ENCODE results near the gene PPP1R12B. TPM values are rescaled to one million over a fixed set of nuclear protein-coding genes. Genes with fewer than 3 reads are reported as not detected.
"Not testable (repeated sequence)": the region's sequence is repeated elsewhere in the genome, so short reads cannot be mapped to it uniquely, and the experiment has no call there.

The PPP1R12B gene
- total RNA-seq, 1 donor from 2014 or later, result 636 TPM

DNA sequence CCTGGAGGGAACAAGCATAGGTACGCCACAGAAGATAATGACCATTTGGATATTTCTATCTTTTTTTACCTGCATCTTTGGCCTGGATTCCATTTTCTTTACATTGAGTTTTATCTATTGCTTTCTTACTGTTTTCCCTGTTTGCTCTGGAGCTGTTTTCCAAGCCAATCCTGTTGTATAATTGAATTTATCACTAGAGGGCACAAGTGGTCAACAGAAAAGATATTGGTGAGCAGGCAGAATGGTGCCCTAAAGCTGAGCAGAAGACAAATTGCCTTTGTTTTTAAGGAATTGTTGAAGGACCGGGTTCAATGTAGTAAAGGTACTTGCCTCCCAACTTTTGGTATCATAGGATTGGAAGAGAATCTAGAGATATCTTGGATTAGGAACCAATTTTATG is 152.8 kb downstream of the PPP1R12B start:
- DNase-seq, result no peak
- no peak for ATAC-seq (ENCODE audit: poor library complexity)
- intact Hi-C loops (cut with DNase I), result no loop called here

DNA sequence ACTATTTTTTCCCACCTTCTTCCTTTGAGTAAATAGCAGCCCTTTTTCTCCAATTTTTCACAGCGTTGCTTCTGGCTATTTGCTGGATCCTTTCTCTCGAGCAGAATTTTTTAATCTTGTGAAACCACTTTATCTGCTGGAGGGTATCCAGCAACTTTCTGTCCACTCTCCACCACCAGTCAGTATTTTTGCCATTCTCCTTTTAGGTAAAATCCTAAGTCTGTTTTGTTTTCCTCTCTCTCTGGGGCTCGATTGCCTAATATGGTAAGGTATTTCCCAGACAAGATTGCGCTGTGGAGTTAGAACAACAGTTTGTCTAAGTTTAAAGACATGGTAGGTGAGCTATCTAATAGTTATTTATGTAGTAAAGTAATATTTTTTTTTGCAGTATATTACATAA is 156.9 kb downstream of the PPP1R12B start:
- DNase-seq, result no peak
- intact Hi-C loops (cut with DNase I), result no loop called here
- peak; percentile 45 for ATAC-seq (ENCODE audit: poor library complexity)

DNA sequence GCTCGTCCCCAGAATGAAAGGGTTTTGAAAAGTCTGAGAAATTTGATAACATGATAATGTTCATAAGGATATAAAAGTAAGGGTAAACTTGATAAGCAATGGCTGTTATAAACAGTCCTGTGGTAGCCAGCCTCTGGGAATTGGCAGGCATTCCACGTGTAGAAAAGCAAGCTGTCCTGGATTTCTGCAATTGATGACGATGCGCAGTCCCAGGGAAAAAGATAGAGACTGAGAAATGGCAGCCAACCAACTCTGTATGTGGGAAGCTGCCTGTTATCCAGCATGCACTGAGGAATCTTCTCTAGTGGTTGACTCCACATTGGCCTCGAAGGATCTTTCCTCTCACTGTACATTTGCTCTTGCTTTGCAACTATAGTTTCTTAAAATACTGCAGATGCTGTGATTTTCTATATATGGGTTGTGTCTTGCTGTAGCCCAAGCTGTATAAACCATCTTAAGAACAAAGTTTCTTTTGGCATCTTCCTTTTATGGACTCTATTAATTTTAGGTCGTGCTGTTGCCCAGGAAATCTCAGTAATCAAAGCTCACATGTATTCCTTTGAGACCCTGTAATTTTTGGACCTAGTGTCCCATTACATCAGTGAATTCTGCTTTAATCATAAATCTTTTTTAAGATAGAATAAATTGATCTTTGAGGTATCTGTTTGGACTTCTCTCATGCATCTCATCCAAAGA is 157.5 kb downstream of the PPP1R12B start:
- ATAC-seq (ENCODE audit: poor library complexity), result peak; percentile 65

DNA sequence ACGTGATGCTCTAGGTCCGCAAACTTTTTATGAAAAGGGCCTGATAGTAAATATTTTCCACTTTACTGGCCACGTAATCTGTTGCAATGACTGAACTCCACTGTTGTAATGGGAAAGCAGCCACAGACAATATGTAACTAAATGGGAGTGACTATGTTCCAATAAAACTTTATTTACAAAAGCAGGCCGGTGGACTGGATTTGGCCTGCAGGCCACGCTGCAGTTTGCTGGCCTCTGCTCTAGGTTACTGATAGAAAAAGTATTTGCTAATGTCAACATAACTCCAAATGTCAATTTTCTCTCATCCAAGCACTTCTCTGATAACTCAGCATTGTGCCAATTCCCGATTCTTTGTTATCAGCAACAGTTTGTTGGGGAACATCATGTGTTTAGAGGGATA is 160.4 kb downstream of the PPP1R12B start:
- intact Hi-C loops (cut with DNase I); DNase-seq: not testable (repeated sequence)

More for the DNA sequence above, 157.5 kb downstream of the PPP1R12B start:
- intact Hi-C loops (cut with DNase I), result not testable (repeated sequence)
- DNase-seq, result peak; percentile 47

DNA sequence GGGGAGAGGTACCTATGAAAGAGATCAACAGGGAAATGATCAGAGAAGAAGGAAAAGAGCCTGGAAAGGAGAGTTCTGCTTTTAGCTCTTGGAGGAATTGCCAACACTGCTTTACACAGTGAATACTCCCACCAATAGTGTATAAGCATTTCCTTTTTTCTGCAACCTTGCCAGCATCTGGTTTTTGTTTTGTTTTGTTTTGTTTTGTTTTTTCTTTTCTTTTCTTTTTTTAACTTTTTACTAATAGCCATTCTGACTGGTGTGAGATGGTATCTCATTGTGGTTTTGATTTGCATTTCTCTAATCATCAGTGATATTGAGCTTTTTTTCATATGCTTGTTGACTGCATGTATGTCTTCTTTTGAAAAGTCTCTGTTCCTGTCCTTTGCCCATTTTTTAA is 165.4 kb downstream of the PPP1R12B start:
- ATAC-seq (ENCODE audit: poor library complexity); DNase-seq; intact Hi-C loops (cut with DNase I): not testable (repeated sequence)

More for the DNA sequence above, 160.4 kb downstream of the PPP1R12B start:
- not testable (repeated sequence) for ATAC-seq (ENCODE audit: poor library complexity)

DNA sequence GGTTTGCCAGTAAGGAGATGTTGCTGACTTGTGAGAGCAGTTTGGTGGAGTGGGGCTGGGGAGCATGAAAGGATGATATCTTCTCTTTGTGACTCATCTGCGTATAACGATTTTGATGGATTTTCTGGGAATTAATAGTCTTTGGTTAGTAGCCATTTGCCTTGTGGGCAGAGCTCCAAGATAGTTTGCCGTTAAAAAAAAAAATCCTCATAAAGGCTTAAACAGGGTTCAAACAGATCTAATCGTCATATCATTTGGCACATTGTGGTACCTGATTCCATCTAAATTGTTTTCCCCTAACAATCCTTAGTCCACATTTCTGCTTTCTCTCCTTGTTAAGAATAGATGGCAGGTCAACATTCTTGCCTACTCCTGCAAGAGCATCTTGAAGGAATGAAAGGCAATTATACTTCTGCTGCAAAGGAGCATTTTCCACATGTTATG is 168.0 kb downstream of the PPP1R12B start:
- intact Hi-C loops (cut with DNase I), result no loop called here

DNA sequence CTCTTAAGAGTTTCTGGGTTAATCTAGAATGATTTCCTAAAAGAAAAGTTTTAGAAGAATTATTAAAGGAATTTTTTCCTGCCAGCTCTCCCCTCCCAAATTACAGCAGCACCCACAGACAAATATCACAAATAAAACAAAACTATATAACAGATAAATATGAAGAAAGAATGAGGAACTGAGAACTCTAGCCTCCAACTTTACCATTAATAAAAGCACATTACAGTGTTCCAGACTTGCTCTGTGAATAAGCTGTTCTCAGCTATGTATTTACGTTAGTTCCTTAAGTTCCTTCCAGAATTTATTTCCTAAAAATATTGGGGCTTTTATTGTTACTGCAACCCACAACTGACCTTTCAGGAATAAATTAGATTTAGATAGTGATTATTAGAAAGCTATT is 168.6 kb downstream of the PPP1R12B start:
- intact Hi-C loops (cut with DNase I); DNase-seq; ATAC-seq (ENCODE audit: poor library complexity): not testable (repeated sequence)

More for the DNA sequence above, 168.0 kb downstream of the PPP1R12B start:
- DNase-seq, result no peak
- no peak for ATAC-seq (ENCODE audit: poor library complexity)

DNA sequence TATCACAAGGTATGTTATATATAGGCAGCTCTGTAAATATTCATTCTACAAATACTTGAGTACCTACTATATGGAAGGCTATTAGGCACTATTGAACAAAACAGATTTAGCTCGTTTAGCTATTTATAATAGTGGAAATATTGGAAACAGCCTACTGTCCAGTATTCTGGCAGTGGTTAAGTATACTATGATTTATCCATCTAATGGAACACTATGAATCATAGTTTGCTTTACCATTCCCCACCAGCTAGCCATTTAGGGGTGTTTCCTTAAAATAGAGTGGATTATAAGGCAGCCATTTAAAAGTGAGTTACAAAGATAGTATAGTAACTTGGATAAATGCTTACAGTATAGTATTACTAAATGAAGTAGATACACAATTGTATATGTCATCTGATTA is 169.7 kb downstream of the PPP1R12B start:
- intact Hi-C loops (cut with DNase I); DNase-seq; ATAC-seq (ENCODE audit: poor library complexity): not testable (repeated sequence)

DNA sequence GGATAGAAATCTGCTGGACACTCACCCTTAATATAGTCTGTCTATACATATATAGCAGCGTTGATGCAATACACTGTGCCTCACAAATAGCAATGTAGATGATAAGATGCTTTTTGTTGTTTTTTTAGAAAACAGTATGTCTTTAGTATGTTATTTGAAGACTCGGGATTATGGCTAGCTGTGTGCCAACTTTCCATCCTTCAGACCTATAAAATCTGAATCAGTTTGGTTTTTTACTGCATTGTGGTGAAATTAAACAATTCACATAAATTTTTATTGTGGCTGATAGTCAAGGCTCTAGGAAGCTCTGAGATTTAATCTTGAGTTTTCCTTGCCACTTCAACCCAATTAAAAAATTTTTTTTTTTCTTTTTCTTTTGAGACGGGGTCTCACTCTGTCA is 170.4 kb downstream of the PPP1R12B start:
- intact Hi-C loops (cut with DNase I); ATAC-seq (ENCODE audit: poor library complexity); DNase-seq: not testable (repeated sequence)

DNA sequence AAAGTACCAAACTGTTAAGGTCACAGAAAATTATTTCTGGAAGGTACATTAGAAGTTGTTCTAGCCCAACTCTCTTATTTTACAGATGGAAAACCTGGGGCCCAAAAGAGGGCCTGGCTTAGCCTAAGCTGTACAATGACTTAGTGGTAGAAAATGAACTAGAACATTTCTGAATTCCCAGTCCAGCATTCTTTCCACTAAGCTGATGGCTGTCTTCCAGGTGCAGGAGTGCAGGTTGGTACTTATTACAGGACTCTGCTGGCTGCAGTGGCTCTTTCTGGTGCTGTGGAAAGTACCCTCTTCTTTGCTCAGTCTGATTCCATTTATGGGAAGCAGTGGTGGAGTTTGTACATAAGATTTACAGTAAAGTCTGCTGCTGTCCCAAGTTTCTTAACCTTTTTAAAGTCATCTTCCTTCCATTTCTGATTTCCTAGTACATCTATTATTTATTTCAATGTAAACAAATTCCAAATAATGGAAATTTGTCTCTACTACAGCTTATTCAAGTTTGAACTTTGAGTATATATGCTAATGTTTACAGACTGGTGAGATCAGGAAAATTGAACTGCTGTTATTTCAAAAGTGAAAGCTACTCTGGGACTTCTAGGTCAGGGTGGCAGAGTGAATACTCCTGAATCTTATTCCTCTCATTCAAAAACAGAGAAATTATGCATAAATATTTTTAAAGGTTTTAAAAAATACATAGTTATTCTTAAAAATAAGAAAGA is 171.8 kb downstream of the PPP1R12B start:
- intact Hi-C loops (cut with DNase I), result not testable (repeated sequence)
- ATAC-seq (ENCODE audit: poor library complexity), result peak; percentile 78

DNA sequence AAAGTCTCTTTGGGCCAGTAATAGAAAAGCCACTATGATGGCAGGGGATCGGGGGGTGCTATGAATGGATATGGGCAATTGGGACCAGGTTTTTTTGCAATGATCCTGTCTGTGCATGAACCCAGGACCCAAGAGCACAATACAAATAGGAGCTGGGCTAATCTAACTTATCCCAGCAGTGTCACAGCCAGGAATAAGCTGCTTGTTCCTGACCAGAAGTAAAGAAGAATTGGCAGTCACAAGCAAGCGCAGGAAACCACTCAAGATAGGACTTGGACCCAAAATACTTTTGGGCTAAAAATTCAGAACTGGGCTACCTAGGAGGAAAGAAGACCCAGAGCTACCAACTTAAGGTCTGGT is 172.3 kb downstream of the PPP1R12B start:
- DNase-seq; intact Hi-C loops (cut with DNase I); ATAC-seq (ENCODE audit: poor library complexity): not testable (repeated sequence)

More for the DNA sequence above, 171.8 kb downstream of the PPP1R12B start:
- DNase-seq, result not testable (repeated sequence)

DNA sequence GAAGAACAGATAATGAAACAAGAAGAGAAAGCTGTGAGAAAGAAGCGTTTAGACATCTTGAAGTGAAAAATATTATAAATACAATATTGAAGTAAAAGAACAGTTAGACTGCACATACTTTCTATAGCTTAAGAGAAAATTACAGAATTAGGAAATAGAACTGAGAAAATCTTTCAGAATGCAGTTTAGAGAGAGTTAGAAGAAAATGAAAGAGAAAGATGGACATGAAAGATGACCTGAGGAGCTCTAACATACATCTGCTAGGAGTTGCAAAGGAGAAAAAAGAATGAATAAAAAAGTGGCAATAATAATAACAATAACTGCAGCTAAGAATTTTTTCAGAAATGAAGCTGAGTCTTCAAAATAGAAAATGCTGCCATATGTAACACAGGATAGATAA is 173.0 kb downstream of the PPP1R12B start:
- DNase-seq; ATAC-seq (ENCODE audit: poor library complexity); intact Hi-C loops (cut with DNase I): not testable (repeated sequence)

DNA sequence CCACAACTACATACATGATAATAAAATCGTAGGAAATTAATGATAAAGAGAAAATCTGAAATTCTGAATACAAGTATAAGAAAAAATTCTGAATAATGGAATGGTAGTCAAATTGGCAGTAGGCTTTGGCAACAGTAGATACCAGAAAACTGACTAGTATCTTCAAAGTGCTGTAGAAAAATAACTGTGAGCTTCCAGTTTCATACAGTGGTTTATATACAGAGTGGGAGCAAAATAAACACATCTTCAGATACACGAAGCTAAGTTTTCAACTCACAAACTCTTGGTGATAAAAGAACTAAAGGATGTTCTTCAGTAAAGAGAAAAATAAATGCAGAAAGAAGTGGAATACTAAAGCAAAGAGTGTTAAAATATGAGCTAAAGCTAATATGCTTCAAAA is 173.4 kb downstream of the PPP1R12B start:
- intact Hi-C loops (cut with DNase I), result no loop called here
- DNase-seq (no peak), ATAC-seq (ENCODE audit: poor library complexity) (no peak)

DNA sequence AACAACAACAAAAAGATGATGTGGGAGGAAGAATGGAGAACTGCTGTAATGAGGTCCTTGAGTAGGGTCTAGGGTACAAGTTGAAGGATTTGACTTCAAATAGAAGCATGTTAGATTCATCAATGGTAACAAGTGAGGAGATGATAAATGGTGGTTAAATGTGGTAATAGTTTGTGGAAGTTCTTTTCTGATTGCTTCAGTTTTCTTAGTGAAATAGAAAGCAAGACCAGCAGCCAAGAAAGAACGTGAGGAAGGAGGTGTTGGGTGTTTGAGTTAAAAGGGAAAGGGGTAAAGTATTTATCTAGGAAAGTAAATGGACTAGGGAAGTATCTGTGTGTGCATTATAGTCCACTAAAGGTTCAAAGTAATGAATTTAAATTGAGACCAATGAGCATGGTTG is 177.6 kb downstream of the PPP1R12B start:
- ATAC-seq (ENCODE audit: poor library complexity); intact Hi-C loops (cut with DNase I); DNase-seq: not testable (repeated sequence)

DNA sequence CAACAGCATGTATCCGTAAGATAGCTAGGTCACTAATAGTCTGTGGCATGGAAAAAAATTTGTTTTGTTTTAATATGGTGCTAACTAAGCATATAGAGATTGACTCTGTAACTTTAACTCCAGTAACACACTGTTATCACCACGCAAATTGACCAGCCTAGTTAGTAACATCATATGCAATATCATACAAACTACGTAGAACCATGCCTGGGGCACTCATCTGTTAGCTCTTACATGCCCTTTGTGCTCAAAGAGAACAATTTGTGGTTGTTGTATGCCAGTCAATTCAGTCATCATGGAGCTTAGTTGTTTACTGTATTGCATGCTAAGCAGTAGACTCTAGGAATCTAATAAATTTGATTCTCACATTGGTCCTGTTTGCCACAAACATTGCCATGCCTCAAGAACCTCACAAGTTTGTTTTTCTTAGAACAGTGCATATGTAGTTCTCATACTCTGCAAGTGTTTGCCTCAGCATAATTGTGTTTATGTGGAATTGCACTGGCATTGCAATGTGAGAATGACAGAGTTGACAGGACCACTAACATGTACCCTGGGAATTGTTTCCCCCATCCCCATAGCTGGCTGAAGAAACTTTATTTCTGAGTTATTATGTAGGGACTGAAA is 179.7 kb downstream of the PPP1R12B start:
- intact Hi-C loops (cut with DNase I); DNase-seq; ATAC-seq (ENCODE audit: poor library complexity): not testable (repeated sequence)

DNA sequence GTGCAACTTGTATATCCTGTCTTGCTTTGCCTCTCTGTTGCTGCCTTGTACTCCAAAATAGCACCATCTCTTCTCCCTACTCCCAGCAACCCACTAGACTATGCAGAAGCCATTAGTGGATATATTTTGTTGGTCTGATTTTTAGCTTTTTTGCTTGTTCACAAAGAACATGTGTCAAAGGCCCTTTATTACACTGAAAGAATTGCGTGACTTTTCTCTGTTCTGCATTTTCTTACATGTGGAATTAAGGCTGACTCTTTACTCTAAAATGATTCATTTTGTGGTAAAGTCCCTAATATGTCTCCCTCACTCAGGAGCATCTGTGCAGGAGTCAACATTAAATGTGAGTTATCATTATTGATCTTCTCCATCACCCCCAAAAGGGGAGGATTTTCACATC is 182.2 kb downstream of the PPP1R12B start:
- ATAC-seq (ENCODE audit: poor library complexity); DNase-seq; intact Hi-C loops (cut with DNase I): not testable (repeated sequence)

DNA sequence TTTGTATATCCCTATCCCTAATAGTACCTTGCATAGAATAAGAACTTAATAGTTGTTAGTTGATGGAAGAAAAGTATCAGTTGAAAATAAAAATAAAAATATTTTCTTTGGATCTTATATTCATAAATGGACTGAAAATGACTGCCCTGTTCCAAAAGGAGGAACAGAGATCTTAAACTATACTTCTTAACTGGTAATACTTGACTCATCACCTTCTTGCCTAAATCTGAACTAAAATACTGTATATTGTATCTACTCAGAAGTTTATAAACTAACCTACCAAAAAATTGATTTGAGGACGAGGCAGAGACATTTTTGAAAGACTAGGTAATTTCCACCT is 182.9 kb downstream of the PPP1R12B start:
- no peak for DNase-seq
- ATAC-seq (ENCODE audit: poor library complexity), result no peak
- intact Hi-C loops (cut with DNase I), result no loop called here

DNA sequence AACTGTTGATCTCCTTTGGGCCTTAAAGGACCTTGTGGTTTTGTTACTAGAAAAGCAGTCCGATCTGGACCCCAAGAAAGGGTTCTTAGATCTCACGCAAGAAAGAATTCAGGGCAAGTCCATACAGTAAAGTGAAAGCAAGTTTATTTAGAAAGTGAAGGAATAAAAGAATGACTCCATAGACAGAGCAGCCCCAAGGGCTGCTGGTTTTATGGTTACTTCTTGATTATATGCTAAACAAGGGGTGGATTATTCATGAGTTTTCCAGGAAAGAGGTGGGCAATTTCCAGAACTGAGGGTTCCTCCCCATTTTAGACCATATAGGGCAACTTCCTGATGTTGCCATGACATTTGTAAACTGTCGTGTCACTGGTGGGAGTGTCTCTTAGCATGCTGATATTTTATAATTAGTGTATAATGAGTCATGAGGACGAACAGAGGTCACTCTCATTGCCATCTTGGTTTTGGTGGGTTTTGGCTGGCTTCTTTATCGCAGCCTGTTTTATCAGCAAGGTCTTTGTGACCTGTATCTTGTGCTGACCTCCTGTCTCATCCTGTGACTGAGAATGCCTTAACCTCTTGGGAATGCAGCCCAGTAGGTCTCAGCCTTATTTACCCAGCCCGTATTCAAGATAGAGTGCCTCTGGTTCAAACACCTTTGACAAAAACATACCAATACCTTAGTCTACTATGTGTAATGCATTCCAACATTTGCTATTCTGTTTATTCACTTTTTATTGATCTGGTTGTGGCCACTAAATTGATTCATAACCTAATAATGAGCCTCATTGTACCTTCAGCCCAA is 183.5 kb downstream of the PPP1R12B start:
- DNase-seq; intact Hi-C loops (cut with DNase I): not testable (repeated sequence)
- ATAC-seq (ENCODE audit: poor library complexity), result peak; percentile 28

DNA sequence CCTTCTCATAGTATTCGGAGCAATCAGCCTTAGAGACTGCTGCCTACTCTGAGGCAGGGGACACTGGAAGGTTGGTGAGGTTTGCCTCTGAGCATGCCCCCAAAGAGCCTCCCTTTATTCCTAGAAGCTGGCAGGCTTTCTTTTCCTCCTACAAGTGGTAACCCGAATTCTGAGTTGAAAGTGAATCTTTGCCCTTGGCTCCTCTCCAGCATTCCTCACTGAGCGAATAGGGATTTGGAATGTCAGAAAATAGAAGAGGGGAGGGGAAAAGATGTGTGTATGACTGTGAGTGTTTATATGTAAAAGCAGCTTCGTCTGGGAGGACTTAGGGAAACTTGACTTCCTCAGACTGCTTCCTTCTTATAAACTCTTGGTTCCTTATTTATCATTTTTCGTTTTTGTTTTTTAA is 190.7 kb downstream of the PPP1R12B start:
- DNase-seq; intact Hi-C loops (cut with DNase I): not testable (repeated sequence)
- ATAC-seq (ENCODE audit: poor library complexity), result peak; percentile 53
